Neural progenitor cell (in vitro differentiated cells): ENCODE data around the gene ZPR1.
"Not testable (repeated sequence)": the region's sequence is repeated elsewhere in the genome, so short reads cannot be mapped to it uniquely, and the experiment has no call there.

ENCODE experiments used
- EZH2 ChIP-seq: fragments of 200-600 bp; sonication (generic); IDR thresholded peaks from 2 replicates; pipeline ENCODE4 v1.6.1; 2017; ENCODE audit warnings: antibody characterized with exemption, mild to moderate bottlenecking, moderate library complexity
- EZH2phosphoT487 ChIP-seq: fragments of 200-600 bp; sonication (generic); IDR thresholded peaks from 2 replicates; pipeline ENCODE4 v1.6.1; 2017; ENCODE audit warnings: antibody characterized with exemption
- TF ChIP-seq, protein P1 (sequence below): fragments of 200-600 bp; sonication (generic); IDR thresholded peaks from 2 replicates; pipeline ENCODE4 v1.5.1; 2017; ENCODE audit warnings: antibody characterized with exemption, mild to moderate bottlenecking

DNA sequence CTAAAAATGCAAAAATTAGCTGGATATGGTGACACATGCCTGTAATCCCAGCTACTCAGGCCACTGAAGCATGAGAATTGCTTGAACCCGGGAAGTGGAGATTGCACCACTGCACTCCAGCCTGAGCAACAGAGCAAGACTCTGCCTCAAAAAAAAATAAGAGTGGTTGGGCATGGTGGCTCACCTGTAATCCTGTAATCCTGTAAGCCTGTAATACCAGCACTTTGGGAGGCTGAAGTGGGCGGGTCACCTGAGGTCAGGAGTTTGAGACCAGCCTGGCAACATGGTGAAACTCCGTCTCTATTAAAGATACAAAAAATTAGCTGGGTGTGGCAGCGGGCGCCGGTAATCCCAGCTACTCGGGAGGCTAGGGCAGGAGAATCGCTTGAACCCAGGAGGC lies 31.8 kb downstream of the ZPR1 start:
- not testable (repeated sequence) for TF ChIP-seq EZH2, EZH2phosphoT487
- TF ChIP-seq, protein P1, sequence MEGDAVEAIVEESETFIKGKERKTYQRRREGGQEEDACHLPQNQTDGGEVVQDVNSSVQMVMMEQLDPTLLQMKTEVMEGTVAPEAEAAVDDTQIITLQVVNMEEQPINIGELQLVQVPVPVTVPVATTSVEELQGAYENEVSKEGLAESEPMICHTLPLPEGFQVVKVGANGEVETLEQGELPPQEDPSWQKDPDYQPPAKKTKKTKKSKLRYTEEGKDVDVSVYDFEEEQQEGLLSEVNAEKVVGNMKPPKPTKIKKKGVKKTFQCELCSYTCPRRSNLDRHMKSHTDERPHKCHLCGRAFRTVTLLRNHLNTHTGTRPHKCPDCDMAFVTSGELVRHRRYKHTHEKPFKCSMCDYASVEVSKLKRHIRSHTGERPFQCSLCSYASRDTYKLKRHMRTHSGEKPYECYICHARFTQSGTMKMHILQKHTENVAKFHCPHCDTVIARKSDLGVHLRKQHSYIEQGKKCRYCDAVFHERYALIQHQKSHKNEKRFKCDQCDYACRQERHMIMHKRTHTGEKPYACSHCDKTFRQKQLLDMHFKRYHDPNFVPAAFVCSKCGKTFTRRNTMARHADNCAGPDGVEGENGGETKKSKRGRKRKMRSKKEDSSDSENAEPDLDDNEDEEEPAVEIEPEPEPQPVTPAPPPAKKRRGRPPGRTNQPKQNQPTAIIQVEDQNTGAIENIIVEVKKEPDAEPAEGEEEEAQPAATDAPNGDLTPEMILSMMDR: not testable (repeated sequence)
